ENCODE data around the gene TMEM17. TPM values are rescaled to one million over a fixed set of nuclear protein-coding genes. Genes with fewer than 3 reads are reported as not detected.

Gene TMEM17
- total and polyA plus RNA-seq, 3 donors from 2014 or later: 6.6 to 7.8 (median 6.7) TPM

- Histone ChIP-seq H3K27ac (no peak overlapping the region), H3K36me3 (ENCODE audit: low read depth, missing control alignments) (no peaks in the 10 kb centered on the region), H3K9me3 (no peaks in the 10 kb centered on the region), H3K4me1 (peaks cover 7% of the 10 kb centered on the region), H3K27me3 (no peaks in the 10 kb centered on the region), H3K4me3 (no peak overlapping the region)
- TF ChIP-seq POLR2A (IDR thresholded peaks at IDR 0.05): no peak
- TF ChIP-seq, protein P1, sequence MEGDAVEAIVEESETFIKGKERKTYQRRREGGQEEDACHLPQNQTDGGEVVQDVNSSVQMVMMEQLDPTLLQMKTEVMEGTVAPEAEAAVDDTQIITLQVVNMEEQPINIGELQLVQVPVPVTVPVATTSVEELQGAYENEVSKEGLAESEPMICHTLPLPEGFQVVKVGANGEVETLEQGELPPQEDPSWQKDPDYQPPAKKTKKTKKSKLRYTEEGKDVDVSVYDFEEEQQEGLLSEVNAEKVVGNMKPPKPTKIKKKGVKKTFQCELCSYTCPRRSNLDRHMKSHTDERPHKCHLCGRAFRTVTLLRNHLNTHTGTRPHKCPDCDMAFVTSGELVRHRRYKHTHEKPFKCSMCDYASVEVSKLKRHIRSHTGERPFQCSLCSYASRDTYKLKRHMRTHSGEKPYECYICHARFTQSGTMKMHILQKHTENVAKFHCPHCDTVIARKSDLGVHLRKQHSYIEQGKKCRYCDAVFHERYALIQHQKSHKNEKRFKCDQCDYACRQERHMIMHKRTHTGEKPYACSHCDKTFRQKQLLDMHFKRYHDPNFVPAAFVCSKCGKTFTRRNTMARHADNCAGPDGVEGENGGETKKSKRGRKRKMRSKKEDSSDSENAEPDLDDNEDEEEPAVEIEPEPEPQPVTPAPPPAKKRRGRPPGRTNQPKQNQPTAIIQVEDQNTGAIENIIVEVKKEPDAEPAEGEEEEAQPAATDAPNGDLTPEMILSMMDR (IDR thresholded peaks at IDR 0.05): no peak
- no peak for DNase-seq
- intact Hi-C loops (cut with DNase I; ENCODE audit: low total_unique reads): no loop called here
- WGBS, 2 donors: 90% methylated on average over 12 to 14 of the region's 14 CpGs
Measured at GRCh38 chr2:62464221-62465007, 41.6 kb downstream of the TMEM17 start.

DNA sequence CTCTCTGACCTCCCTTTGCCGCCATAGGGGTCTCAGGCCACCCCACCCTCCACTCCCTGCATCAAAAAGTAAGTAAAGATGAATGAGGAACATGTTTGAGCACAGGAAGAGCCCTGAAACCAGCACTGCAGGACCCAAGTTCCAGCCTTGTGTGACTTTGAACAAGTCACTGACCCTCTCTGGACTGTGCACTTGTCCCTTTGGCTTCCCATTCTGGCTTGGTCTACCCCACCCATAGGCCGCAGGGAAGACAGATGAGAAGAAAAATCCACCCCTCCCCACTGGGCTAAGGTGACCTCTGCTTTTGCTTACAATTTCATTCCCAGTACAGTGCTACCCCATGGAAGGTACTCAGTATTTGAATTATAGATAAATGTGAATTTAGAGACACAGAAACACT is 43.8 kb downstream of the TMEM17 start:
- intact Hi-C loops (cut with DNase I; ENCODE audit: low total_unique reads): no loop called here
- Histone ChIP-seq H3K27ac (no peak overlapping the region), H3K4me3 (no peak overlapping the region), H3K27me3 (no peaks in the 10 kb centered on the region), H3K4me1 (peaks cover 9% of the 10 kb centered on the region), H3K9me3 (no peaks in the 10 kb centered on the region), H3K36me3 (ENCODE audit: low read depth, missing control alignments) (no peaks in the 10 kb centered on the region)
- WGBS, 2 donors: 91 to 100% methylated on average over 2 of the region's 2 CpGs
- TF ChIP-seq, protein P1 (IDR thresholded peaks at IDR 0.05): no peak
- no peak for TF ChIP-seq POLR2A (IDR thresholded peaks at IDR 0.05)
- DNase-seq: no peak

DNA sequence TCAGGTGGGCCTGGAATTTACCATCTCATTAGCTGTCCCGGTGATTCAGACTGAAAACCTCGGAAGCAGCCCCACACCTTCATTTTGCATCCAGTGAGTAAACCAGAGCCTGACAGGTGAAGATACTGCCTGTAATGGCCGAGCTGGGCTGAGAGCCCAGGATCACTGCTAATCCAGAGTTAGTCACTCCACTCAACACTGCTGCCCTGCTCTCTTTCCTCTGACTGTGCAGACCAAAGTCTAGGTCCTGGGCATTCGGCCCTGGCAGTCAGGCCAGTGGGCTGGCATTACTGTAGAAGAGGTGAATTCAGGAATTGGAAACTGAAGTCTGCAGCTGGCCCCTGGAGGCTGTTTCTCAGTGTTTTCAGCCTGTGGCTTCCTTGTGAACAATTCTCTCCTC is 44.3 kb downstream of the TMEM17 start:
- Histone ChIP-seq H3K4me1 (peaks cover 10% of the 10 kb centered on the region), H3K36me3 (ENCODE audit: low read depth, missing control alignments) (no peaks in the 10 kb centered on the region), H3K9me3 (no peaks in the 10 kb centered on the region), H3K4me3 (no peak overlapping the region), H3K27ac (no peak overlapping the region), H3K27me3 (no peaks in the 10 kb centered on the region)
- WGBS, 2 donors: 92 to 100% methylated on average over 3 to 4 of the region's 4 CpGs
- intact Hi-C loops (cut with DNase I; ENCODE audit: low total_unique reads): no loop called here
- DNase-seq: no peak
- TF ChIP-seq, protein P1 (IDR thresholded peaks at IDR 0.05): no peak
- no peak for TF ChIP-seq POLR2A (IDR thresholded peaks at IDR 0.05)

DNA sequence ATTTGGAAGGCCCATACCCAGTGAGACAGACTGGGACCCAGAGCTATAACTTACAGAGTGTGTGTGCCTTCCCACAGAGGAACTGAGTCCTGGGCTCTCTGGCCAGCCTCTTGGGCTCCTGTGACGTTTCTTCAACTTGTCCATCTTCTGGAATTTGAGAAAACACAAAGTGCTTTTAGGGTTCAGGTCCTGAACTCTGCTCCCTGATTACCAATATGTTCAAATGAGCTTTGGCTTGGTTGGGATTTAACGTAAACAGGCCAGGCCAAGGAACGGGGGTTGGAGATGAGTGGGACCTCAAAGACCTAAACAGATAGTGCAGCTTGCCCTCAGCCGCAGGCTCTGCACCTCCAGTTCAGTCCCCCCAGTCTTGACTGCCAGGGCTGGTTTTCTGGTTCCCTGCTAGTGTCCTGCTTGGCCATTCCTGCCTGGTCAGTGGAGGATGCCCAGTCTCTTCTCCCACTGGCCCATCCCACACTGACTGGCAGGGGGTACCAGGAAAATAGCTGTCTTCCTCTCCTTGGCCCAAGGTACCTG is 44.9 kb downstream of the TMEM17 start:
- 93% methylated on average over 3 to 4 of the region's 4 CpGs for WGBS, 2 donors
- no peak overlapping the region for H3K27ac ChIP-seq

More for the DNA sequence above, 44.9 kb downstream of the TMEM17 start:
- Histone ChIP-seq H3K4me3 (no peak overlapping the region), H3K4me1 (peaks cover 9% of the 10 kb centered on the region), H3K36me3 (ENCODE audit: low read depth, missing control alignments) (no peaks in the 10 kb centered on the region), H3K27me3 (no peaks in the 10 kb centered on the region), H3K9me3 (no peaks in the 10 kb centered on the region)
- intact Hi-C loops (cut with DNase I; ENCODE audit: low total_unique reads): no loop called here
- no peak for TF ChIP-seq POLR2A (IDR thresholded peaks at IDR 0.05)
- TF ChIP-seq, protein P1 (IDR thresholded peaks at IDR 0.05): no peak
- no peak for DNase-seq

Measured in testis (tissue), 3 donors.